Thyroid gland (tissue), 4 donors: ENCODE data around the gene AIRE. TPM values are rescaled to one million over a fixed set of nuclear protein-coding genes. Genes with fewer than 3 reads are reported as not detected.

ENCODE experiments used
- DNase-seq, 2 donors: peaks; one replicate each; pipeline ENCODE4 v3.0.0-alpha.2; 2019
- H3K27ac ChIP-seq, 3 donors: fragments of 200-600 bp; sonication (generic); 1 replicate in 2 of 3; 2 replicates in 1 of 3; pipeline ENCODE4 v1.5.1; 2016 to 2019; ENCODE audit warnings: mild to moderate bottlenecking in 1 of 3, moderate library complexity in 1 of 3
- H3K27me3 ChIP-seq: fragments of 200-600 bp; sonication (generic); one replicate; pipeline ENCODE4 v1.5.1; 2019
- H3K36me3 ChIP-seq, 2 donors: fragments of 200-600 bp; sonication (generic); one replicate each; pipeline ENCODE4 v1.5.1; 2016 to 2019
- H3K4me1 ChIP-seq, 2 donors: fragments of 200-600 bp; sonication (generic); one replicate each; pipeline ENCODE4 v1.5.1; 2017 to 2019
- H3K4me3 ChIP-seq, 3 donors: fragments of 200-600 bp; sonication (generic); replicated peaks in 1 of 3; 1 replicate in 2 of 3; 2 replicates in 1 of 3; pipeline ENCODE4 v1.5.1; 2016; ENCODE audit warnings: mild to moderate bottlenecking in 1 of 3
- H3K9me3 ChIP-seq: fragments of 200-600 bp; sonication (generic); one replicate; pipeline ENCODE4 v1.5.1; 2017
- POLR2A ChIP-seq, 2 donors: fragments of 450-650 bp; IDR thresholded peaks; one replicate each; pipeline ENCODE4 v1.6.1; 2017; ENCODE audit warnings: antibody characterized with exemption in 2 of 2, mild to moderate bottlenecking in 2 of 2, moderate library complexity in 1 of 2
- WGBS, 2 donors: methylation state at CpG; one replicate each; pipeline ENCODE4 v1.1.5; 2017; 5-methylcytosine and 5-hydroxymethylcytosine counted together
- intact Hi-C: fragments of 100-400 bp; cut with DNase I; formaldehyde crosslinking; loops from one replicate; pipeline ENCODE4 v1.15.1; 2023
- total RNA-seq, 4 donors: library from RNA; depleted of rRNA; stranded (reverse); fragments of >200 nt; gene quantifications; one replicate each; pipeline ENCODE4 v1.2.3, GENCODE V29; 2016
- TF ChIP-seq, protein P1 (sequence below), 6 experiments: fragments of 200-600 bp in 3 of 6; fragments of 450-650 bp in 3 of 6; sonication (generic) in 3 of 6; IDR thresholded peaks; one replicate each; pipeline ENCODE4 v1.5.1; 2016 to 2019; ENCODE audit warnings: antibody characterized with exemption in 6 of 6, mild to moderate bottlenecking in 2 of 6, inconsistent platforms in 1 of 6, moderate library complexity in 1 of 6

The AIRE gene
- total RNA-seq, 4 donors from 2014 or later, result 0.13 TPM; not detected in 3

- Histone ChIP-seq H3K4me1 (no peaks in the 10 kb centered on the region), H3K27ac (no peak overlapping the region), H3K4me3 (no peak overlapping the region), H3K27me3 (no peaks in the 10 kb centered on the region), H3K36me3 (no peaks in the 10 kb centered on the region), H3K9me3 (no peaks in the 10 kb centered on the region)
- no peak for DNase-seq
- TF ChIP-seq, protein P1, sequence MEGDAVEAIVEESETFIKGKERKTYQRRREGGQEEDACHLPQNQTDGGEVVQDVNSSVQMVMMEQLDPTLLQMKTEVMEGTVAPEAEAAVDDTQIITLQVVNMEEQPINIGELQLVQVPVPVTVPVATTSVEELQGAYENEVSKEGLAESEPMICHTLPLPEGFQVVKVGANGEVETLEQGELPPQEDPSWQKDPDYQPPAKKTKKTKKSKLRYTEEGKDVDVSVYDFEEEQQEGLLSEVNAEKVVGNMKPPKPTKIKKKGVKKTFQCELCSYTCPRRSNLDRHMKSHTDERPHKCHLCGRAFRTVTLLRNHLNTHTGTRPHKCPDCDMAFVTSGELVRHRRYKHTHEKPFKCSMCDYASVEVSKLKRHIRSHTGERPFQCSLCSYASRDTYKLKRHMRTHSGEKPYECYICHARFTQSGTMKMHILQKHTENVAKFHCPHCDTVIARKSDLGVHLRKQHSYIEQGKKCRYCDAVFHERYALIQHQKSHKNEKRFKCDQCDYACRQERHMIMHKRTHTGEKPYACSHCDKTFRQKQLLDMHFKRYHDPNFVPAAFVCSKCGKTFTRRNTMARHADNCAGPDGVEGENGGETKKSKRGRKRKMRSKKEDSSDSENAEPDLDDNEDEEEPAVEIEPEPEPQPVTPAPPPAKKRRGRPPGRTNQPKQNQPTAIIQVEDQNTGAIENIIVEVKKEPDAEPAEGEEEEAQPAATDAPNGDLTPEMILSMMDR (IDR thresholded peaks at IDR 0.05), result no peak
- no peak for TF ChIP-seq POLR2A (IDR thresholded peaks at IDR 0.05)
- intact Hi-C loops, result no loop called here
- WGBS, 2 donors, result 39 to 44% methylated on average over 13 to 18 of the region's 18 CpGs
Measured at GRCh38 chr21:44263221-44263760, 22.4 kb upstream of the AIRE start.

DNA sequence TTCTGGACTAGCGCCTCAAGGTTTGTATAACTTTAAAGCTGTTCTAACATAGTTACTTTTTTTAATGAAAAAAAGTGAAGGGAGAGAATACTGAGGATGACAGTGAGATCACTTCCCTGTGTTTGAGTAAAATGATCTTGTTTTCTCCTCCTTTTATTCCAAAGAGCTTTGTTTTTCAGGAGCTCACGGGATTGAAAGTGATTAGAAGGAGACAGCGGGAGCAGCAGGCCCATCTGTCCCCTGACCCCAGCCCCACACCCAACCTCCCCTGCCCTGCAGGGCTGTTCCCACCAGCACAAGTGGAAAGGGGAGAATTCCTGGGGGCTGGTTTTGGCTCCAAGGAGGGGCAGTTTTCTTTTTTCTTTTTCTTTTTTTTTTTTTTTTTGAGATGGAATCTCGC is 21.9 kb upstream of the AIRE start:
- TF ChIP-seq, protein P1 (IDR thresholded peaks at IDR 0.05), result no peak
- no peak for TF ChIP-seq POLR2A (IDR thresholded peaks at IDR 0.05)
- intact Hi-C loops, result no loop called here
- Histone ChIP-seq H3K4me3 (no peak overlapping the region), H3K4me1 (no peaks in the 10 kb centered on the region), H3K36me3 (no peaks in the 10 kb centered on the region), H3K9me3 (no peaks in the 10 kb centered on the region), H3K27me3 (no peaks in the 10 kb centered on the region), H3K27ac (no peak overlapping the region)
- no peak for DNase-seq
- WGBS, 2 donors, result 83 to 84% methylated on average over 4 of the region's 4 CpGs

- 97 to 98% methylated on average over 7 to 9 of the region's 17 CpGs for WGBS, 2 donors
- no peak for DNase-seq
- intact Hi-C loops, result no loop called here
Measured at GRCh38 chr21:44265734-44266270, 19.9 kb upstream of the AIRE start.

GRCh38 chr21:44267655-44268142 is 18.0 kb upstream of the AIRE start:
- Histone ChIP-seq H3K27ac (no peak overlapping the region), H3K9me3 (no peaks in the 10 kb centered on the region)

More at GRCh38 chr21:44265734-44266270, 19.9 kb upstream of the AIRE start:
- TF ChIP-seq, protein P1 (IDR thresholded peaks at IDR 0.05), result no peak
- TF ChIP-seq POLR2A (IDR thresholded peaks at IDR 0.05), result no peak
- Histone ChIP-seq H3K36me3 (no peaks in the 10 kb centered on the region), H3K4me3 (no peak overlapping the region), H3K27ac (no peak overlapping the region), H3K27me3 (no peaks in the 10 kb centered on the region), H3K4me1 (no peaks in the 10 kb centered on the region), H3K9me3 (no peaks in the 10 kb centered on the region)

GRCh38 chr21:44269090-44269489 is 16.6 kb upstream of the AIRE start:
- intact Hi-C loops, result no loop called here
- Histone ChIP-seq H3K9me3 (no peaks in the 10 kb centered on the region), H3K4me1 (no peaks in the 10 kb centered on the region), H3K4me3 (no peak overlapping the region), H3K27ac (no peak overlapping the region), H3K27me3 (no peaks in the 10 kb centered on the region), H3K36me3 (no peaks in the 10 kb centered on the region)
- WGBS, 2 donors, result 80 to 83% methylated on average over 8 of the region's 8 CpGs
- no peak for DNase-seq
- no peak for TF ChIP-seq POLR2A (IDR thresholded peaks at IDR 0.05)
- TF ChIP-seq, protein P1 (IDR thresholded peaks at IDR 0.05), result no peak

More at GRCh38 chr21:44267655-44268142, 18.0 kb upstream of the AIRE start:
- WGBS, 2 donors, result 74 to 86% methylated on average over 19 of the region's 19 CpGs
- no peaks in the 10 kb centered on the region for H3K36me3 ChIP-seq
- intact Hi-C loops, result no loop called here
- no peak for DNase-seq
- no peak overlapping the region for H3K4me3 ChIP-seq
- no peaks in the 10 kb centered on the region for H3K27me3 ChIP-seq
- TF ChIP-seq POLR2A (IDR thresholded peaks at IDR 0.05), result no peak
- TF ChIP-seq, protein P1 (IDR thresholded peaks at IDR 0.05), result peak in 1 of 6 experiments; percentile 4
- H3K4me1 ChIP-seq, result no peaks in the 10 kb centered on the region
